HepG2 (cell line): ENCODE data around the gene ICAM3. TPM values are rescaled to one million over a fixed set of nuclear protein-coding genes. Genes with fewer than 3 reads are reported as not detected.
A peak's percentile ranks its signal among the peaks of the same experiment; 100 is the strongest.

Source experiments
- ARNTL ChIP-seq: sonication (generic); formaldehyde crosslinking; IDR thresholded peaks from 2 replicates; pipeline ENCODE4 v1.4.0; 2020; ENCODE audit warnings: mild to moderate bottlenecking, missing genetic modification reagents
- CC2D1A ChIP-seq: sonication (generic); formaldehyde crosslinking; IDR thresholded peaks from 2 replicates; pipeline ENCODE4 v1.8.1; 2023; ENCODE audit warnings: mild to moderate bottlenecking, missing genetic modification reagents
- GTF2F1 ChIP-seq: fragments of 150-350 bp; IDR thresholded peaks from 2 replicates; pipeline ENCODE4 v1.6.1; 2014; ENCODE audit warnings: low read length
- JDP2 ChIP-seq: sonication (generic); formaldehyde crosslinking; IDR thresholded peaks from 2 replicates; pipeline ENCODE4 v1.8.1; 2022; ENCODE audit warnings: missing genetic modification reagents, borderline replicate concordance
- NR2F6 ChIP-seq, 2 experiments: IDR thresholded peaks; 2 replicates each; pipeline ENCODE4 v1.6.1; 2016; ENCODE audit warnings: antibody characterized with exemption in 1 of 2, mild to moderate bottlenecking in 1 of 2
- SIN3A ChIP-seq: IDR thresholded peaks from 2 replicates; pipeline ENCODE4 v1.6.1; 2011; ENCODE audit warnings: low read depth, mild to moderate bottlenecking, control low read depth, low read length, borderline replicate concordance
- SP1 ChIP-seq, 2 experiments: fragments of 450-650 bp in 1 of 2; sonication (generic) in 1 of 2; formaldehyde crosslinking in 1 of 2; IDR thresholded peaks; 2 replicates each; pipeline versions ENCODE4 v1.4.0 to v1.6.1; 2016 to 2020; ENCODE audit warnings: missing genetic modification reagents in 1 of 2
- TEAD2 ChIP-seq: sonication (generic); formaldehyde crosslinking; IDR thresholded peaks from 2 replicates; pipeline ENCODE4 v1.9.0; 2021; ENCODE audit warnings: missing genetic modification reagents
- ZMYM2 ChIP-seq: sonication (generic); formaldehyde crosslinking; IDR thresholded peaks from 2 replicates; pipeline ENCODE4 v1.8.0; 2022; ENCODE audit warnings: mild to moderate bottlenecking, missing genetic modification reagents
- ZNF205 ChIP-seq: IDR thresholded peaks from 2 replicates; pipeline ENCODE4 v1.6.1; 2018; ENCODE audit warnings: missing biosample characterization, missing genetic modification reagents
- ZNF263 ChIP-seq: sonication (generic); formaldehyde crosslinking; IDR thresholded peaks from 2 replicates; pipeline ENCODE4 v1.4.0; 2020; ENCODE audit warnings: missing genetic modification reagents
- ZNF432 ChIP-seq: sonication (generic); formaldehyde crosslinking; IDR thresholded peaks from 2 replicates; pipeline ENCODE4 v1.5.0; 2020; ENCODE audit warnings: missing genetic modification reagents, mild to moderate bottlenecking, borderline replicate concordance
- ZNF451 ChIP-seq: sonication (generic); formaldehyde crosslinking; IDR thresholded peaks from 2 replicates; pipeline ENCODE4 v1.5.0; 2020; ENCODE audit warnings: mild to moderate bottlenecking, missing genetic modification reagents
- ZNF556 ChIP-seq: sonication (generic); formaldehyde crosslinking; IDR thresholded peaks from 2 replicates; pipeline ENCODE4 v1.4.0; 2020; ENCODE audit warnings: mild to moderate bottlenecking, missing genetic modification reagents, borderline replicate concordance
- ZNF589 ChIP-seq: sonication (generic); formaldehyde crosslinking; conservative IDR thresholded peaks from 2 replicates; pipeline ENCODE4 v1.8.0; 2022; ENCODE audit warnings: mild to moderate bottlenecking, moderate library complexity, missing genetic modification reagents
- ZNF598 ChIP-seq: sonication (generic); formaldehyde crosslinking; IDR thresholded peaks from 2 replicates; pipeline ENCODE4 v1.5.1; 2020; ENCODE audit warnings: mild to moderate bottlenecking, missing genetic modification reagents, borderline replicate concordance
- ZNF761 ChIP-seq: sonication (generic); formaldehyde crosslinking; conservative IDR thresholded peaks from 2 replicates; pipeline ENCODE4 v1.4.0; 2020; ENCODE audit warnings: mild to moderate bottlenecking, missing genetic modification reagents
- ZNF83 ChIP-seq: sonication (generic); formaldehyde crosslinking; IDR thresholded peaks from 2 replicates; pipeline ENCODE4 v1.4.0; 2020; ENCODE audit warnings: missing genetic modification reagents, mild to moderate bottlenecking, borderline replicate concordance
- polyA plus RNA-seq, 8 experiments: library from polyadenylated mRNA; depleted of rRNA in 3 of 8; stranded (reverse) in 7 of 8; unstranded in 1 of 8; fragments of >200 nt; fragmentation: Illumina TruSeq in 4 of 8; extraction: Trizol in 4 of 8; gene quantifications; 2 replicates each; pipeline versions ENCODE4 v1.2.1 to v1.2.3, GENCODE V29; 2011 to 2016; ENCODE audit warnings: low read depth in 4 of 8, missing spikeins in 1 of 8, mixed read lengths in 1 of 8; ENCODE audit not compliant: insufficient read depth in 1 of 8
- total RNA-seq, 5 experiments: library from RNA; depleted of rRNA; stranded (reverse); fragments of >200 nt; fragmentation: Illumina TruSeq; extraction: Trizol; gene quantifications; 2 replicates each; pipeline ENCODE4 v1.2.3, GENCODE V29; 2016; ENCODE audit warnings: low read depth in 1 of 5
- TF ChIP-seq, protein P1 (sequence below): sonication (generic); formaldehyde crosslinking; conservative IDR thresholded peaks from 2 replicates; pipeline ENCODE4 v1.4.0; 2020; ENCODE audit warnings: missing genetic modification reagents
- TF ChIP-seq, protein P2 (sequence below): sonication (generic); formaldehyde crosslinking; IDR thresholded peaks from 2 replicates; pipeline ENCODE4 v1.8.0; 2022; ENCODE audit warnings: mild to moderate bottlenecking, missing genetic modification reagents
- TF ChIP-seq, protein P3 (sequence below): sonication (generic); formaldehyde crosslinking; IDR thresholded peaks from 2 replicates; pipeline ENCODE4; 2020; ENCODE audit warnings: missing genetic modification reagents, mild to moderate bottlenecking, borderline replicate concordance
- TF ChIP-seq, protein P4 (sequence below): sonication (generic); formaldehyde crosslinking; IDR thresholded peaks from 2 replicates; pipeline ENCODE4 v1.4.0; 2020; ENCODE audit warnings: missing genetic modification reagents

ICAM3 gene
- total and polyA plus RNA-seq, 2 of the 13 experiments (the other 11 are each of a cell fraction or from before 2014, with no cell fraction given): 14.1 to 21.0 TPM

DNA sequence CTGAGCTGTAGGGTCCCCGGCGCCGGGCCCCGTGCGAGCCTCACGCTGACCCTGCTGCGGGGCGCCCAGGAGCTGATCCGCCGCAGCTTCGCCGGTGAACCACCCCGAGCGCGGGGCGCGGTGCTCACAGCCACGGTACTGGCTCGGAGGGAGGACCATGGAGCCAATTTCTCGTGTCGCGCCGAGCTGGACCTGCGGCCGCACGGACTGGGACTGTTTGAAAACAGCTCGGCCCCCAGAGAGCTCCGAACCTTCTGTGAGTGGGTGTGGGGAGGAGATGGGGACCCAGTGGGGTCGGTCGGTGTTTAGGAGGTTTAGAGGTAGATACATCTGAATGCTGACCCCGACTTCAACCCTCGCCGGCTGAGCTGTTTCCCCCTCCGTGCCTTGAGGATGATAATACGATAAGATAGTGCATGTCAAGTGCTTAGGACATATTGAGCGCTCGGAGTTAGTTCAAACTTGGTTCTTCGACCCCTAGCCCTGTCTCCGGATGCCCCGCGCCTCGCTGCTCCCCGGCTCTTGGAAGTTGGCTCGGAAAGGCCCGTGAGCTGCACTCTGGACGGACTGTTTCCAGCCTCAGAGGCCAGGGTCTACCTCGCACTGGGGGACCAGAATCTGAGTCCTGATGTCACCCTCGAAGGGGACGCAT is 47.7 kb downstream of the ICAM3 start (continued):
- TF ChIP-seq, protein P1, sequence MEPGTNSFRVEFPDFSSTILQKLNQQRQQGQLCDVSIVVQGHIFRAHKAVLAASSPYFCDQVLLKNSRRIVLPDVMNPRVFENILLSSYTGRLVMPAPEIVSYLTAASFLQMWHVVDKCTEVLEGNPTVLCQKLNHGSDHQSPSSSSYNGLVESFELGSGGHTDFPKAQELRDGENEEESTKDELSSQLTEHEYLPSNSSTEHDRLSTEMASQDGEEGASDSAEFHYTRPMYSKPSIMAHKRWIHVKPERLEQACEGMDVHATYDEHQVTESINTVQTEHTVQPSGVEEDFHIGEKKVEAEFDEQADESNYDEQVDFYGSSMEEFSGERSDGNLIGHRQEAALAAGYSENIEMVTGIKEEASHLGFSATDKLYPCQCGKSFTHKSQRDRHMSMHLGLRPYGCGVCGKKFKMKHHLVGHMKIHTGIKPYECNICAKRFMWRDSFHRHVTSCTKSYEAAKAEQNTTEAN (CRISPR knock-in tag): no peak
- TF ChIP-seq ZNF263 (CRISPR knock-in tag): peak; percentile 98
- TF ChIP-seq, protein P2, sequence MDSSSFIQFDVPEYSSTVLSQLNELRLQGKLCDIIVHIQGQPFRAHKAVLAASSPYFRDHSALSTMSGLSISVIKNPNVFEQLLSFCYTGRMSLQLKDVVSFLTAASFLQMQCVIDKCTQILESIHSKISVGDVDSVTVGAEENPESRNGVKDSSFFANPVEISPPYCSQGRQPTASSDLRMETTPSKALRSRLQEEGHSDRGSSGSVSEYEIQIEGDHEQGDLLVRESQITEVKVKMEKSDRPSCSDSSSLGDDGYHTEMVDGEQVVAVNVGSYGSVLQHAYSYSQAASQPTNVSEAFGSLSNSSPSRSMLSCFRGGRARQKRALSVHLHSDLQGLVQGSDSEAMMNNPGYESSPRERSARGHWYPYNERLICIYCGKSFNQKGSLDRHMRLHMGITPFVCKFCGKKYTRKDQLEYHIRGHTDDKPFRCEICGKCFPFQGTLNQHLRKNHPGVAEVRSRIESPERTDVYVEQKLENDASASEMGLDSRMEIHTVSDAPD (CRISPR knock-in tag): no peak
- TF ChIP-seq ZNF761 (CRISPR knock-in tag): 0 out of 2 replicates have a peak, but pooled peaks have one; percentile 4
- TF ChIP-seq ZMYM2 (CRISPR knock-in tag): 0 out of 2 replicates have a peak, but pooled peaks have one; percentile 18
- TF ChIP-seq ZNF589: 0 out of 2 replicates have a peak, but pooled peaks have one; percentile 34
- TF ChIP-seq ZNF598: 0 out of 2 replicates have a peak, but pooled peaks have one; percentile 24
- TF ChIP-seq SIN3A: 0 out of 2 replicates have a peak, but pooled peaks have one; percentile 20
- no peak for TF ChIP-seq JDP2 (CRISPR knock-in tag)
- TF ChIP-seq TEAD2 (CRISPR knock-in tag): no peak
- no peak for TF ChIP-seq NR2F6 (IDR thresholded peaks at IDR 0.05)
- TF ChIP-seq NR2F6 (CRISPR knock-in tag; IDR thresholded peaks at IDR 0.05): no peak
- no peak for TF ChIP-seq CC2D1A (CRISPR knock-in tag)
- peak; percentile 99 for TF ChIP-seq ZNF205 (CRISPR knock-in tag)
- no peak for TF ChIP-seq ZNF556
- no peak for TF ChIP-seq ZNF432 (CRISPR knock-in tag)
- TF ChIP-seq ZNF451: 0 out of 2 replicates have a peak, but pooled peaks have one; percentile 0
- TF ChIP-seq, protein P3, sequence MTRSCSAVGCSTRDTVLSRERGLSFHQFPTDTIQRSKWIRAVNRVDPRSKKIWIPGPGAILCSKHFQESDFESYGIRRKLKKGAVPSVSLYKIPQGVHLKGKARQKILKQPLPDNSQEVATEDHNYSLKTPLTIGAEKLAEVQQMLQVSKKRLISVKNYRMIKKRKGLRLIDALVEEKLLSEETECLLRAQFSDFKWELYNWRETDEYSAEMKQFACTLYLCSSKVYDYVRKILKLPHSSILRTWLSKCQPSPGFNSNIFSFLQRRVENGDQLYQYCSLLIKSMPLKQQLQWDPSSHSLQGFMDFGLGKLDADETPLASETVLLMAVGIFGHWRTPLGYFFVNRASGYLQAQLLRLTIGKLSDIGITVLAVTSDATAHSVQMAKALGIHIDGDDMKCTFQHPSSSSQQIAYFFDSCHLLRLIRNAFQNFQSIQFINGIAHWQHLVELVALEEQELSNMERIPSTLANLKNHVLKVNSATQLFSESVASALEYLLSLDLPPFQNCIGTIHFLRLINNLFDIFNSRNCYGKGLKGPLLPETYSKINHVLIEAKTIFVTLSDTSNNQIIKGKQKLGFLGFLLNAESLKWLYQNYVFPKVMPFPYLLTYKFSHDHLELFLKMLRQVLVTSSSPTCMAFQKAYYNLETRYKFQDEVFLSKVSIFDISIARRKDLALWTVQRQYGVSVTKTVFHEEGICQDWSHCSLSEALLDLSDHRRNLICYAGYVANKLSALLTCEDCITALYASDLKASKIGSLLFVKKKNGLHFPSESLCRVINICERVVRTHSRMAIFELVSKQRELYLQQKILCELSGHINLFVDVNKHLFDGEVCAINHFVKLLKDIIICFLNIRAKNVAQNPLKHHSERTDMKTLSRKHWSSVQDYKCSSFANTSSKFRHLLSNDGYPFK: no peak
- no peak for TF ChIP-seq GTF2F1
- no peak for TF ChIP-seq SP1 (IDR thresholded peaks at IDR 0.05)
- no peak for TF ChIP-seq SP1 (CRISPR knock-in tag; IDR thresholded peaks at IDR 0.05)
- TF ChIP-seq ARNTL (CRISPR knock-in tag): 0 out of 2 replicates have a peak, but pooled peaks have one; percentile 17
- no peak for TF ChIP-seq ZNF83 (CRISPR knock-in tag)
- TF ChIP-seq, protein P4, sequence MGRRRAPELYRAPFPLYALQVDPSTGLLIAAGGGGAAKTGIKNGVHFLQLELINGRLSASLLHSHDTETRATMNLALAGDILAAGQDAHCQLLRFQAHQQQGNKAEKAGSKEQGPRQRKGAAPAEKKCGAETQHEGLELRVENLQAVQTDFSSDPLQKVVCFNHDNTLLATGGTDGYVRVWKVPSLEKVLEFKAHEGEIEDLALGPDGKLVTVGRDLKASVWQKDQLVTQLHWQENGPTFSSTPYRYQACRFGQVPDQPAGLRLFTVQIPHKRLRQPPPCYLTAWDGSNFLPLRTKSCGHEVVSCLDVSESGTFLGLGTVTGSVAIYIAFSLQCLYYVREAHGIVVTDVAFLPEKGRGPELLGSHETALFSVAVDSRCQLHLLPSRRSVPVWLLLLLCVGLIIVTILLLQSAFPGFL: no peak
